Skeletal muscle satellite cell (primary cell): Measurements from ENCODE around the gene CNPY1.
A peak's percentile ranks its signal among the peaks of the same experiment; 100 is the strongest.

Source experiments
- H3K27me3 ChIP-seq: 2 replicates; pipeline ENCODE4 v1.7.0; 2013; ENCODE audit warnings: low read length; ENCODE audit not compliant: control insufficient read depth, insufficient read depth
- H3K36me3 ChIP-seq: 2 replicates; pipeline ENCODE4 v1.7.0; 2013; ENCODE audit warnings: mild to moderate bottlenecking, control low read depth, low read length; ENCODE audit not compliant: insufficient read depth
- H3K4me1 ChIP-seq: 2 replicates; pipeline ENCODE4 v1.7.0; 2013; ENCODE audit warnings: low read length; ENCODE audit not compliant: control insufficient read depth, insufficient read depth
- H3K4me2 ChIP-seq: 2 replicates; pipeline ENCODE4 v1.7.0; 2013; ENCODE audit warnings: mild to moderate bottlenecking, low read length
- H3K4me3 ChIP-seq: 2 replicates; pipeline ENCODE4 v1.7.0; 2013; ENCODE audit warnings: low read length
- H3K9ac ChIP-seq: 2 replicates; pipeline ENCODE4 v1.7.0; 2013; ENCODE audit warnings: mild to moderate bottlenecking, low read depth, low read length, moderate library complexity
- H3K9me3 ChIP-seq: replicated peaks from 2 replicates; pipeline ENCODE4 v1.7.0; 2013; ENCODE audit warnings: mild to moderate bottlenecking, control low read depth, low read length

CNPY1 gene

GRCh38 chr7:155465761-155466141, 80.6 kb downstream of the CNPY1 start:
- peaks cover 3% of the 10 kb centered on the region for H3K4me1 ChIP-seq
- H3K4me2 ChIP-seq = no peak overlapping the region
- H3K4me3 ChIP-seq = no peak overlapping the region
- no peaks in the 10 kb centered on the region for H3K36me3 ChIP-seq
- peaks cover 93% of the 10 kb centered on the region for H3K27me3 ChIP-seq
- no peak overlapping the region for H3K9ac ChIP-seq
- H3K9me3 ChIP-seq = no peaks in the 10 kb centered on the region

GRCh38 chr7:155464948-155465739, 81.2 kb downstream of the CNPY1 start:
- H3K4me2 ChIP-seq = no peak overlapping the region
- peaks cover 93% of the 10 kb centered on the region for H3K27me3 ChIP-seq
- H3K4me3 ChIP-seq = no peak overlapping the region
- H3K4me1 ChIP-seq = peaks cover 3% of the 10 kb centered on the region
- H3K9me3 ChIP-seq = no peaks in the 10 kb centered on the region
- H3K36me3 ChIP-seq = no peaks in the 10 kb centered on the region
- H3K9ac ChIP-seq = no peak overlapping the region

- no peaks in the 10 kb centered on the region for H3K9me3 ChIP-seq
- peaks cover 3% of the 10 kb centered on the region for H3K4me1 ChIP-seq
- H3K9ac ChIP-seq = no peak overlapping the region
- H3K36me3 ChIP-seq = no peaks in the 10 kb centered on the region
- peaks cover 93% of the 10 kb centered on the region for H3K27me3 ChIP-seq
- H3K4me2 ChIP-seq = no peak overlapping the region
- H3K4me3 ChIP-seq = no peak overlapping the region
Observed at GRCh38 chr7:155464183-155464582, 82.2 kb downstream of the CNPY1 start.

- Histone ChIP-seq H3K36me3 (no peaks in the 10 kb centered on the region), H3K4me2 (no peak overlapping the region), H3K27me3 (peaks cover 92% of the 10 kb centered on the region), H3K9ac (no peak overlapping the region), H3K4me1 (peaks cover 3% of the 10 kb centered on the region), H3K4me3 (no peak overlapping the region), H3K9me3 (no peaks in the 10 kb centered on the region)
Observed at GRCh38 chr7:155463114-155463811, 83.1 kb downstream of the CNPY1 start.

- H3K36me3 ChIP-seq = no peaks in the 10 kb centered on the region
- H3K4me2 ChIP-seq = no peak overlapping the region
- no peak overlapping the region for H3K9ac ChIP-seq
- H3K4me3 ChIP-seq = no peak overlapping the region
- peaks cover 89% of the 10 kb centered on the region for H3K27me3 ChIP-seq
- H3K9me3 ChIP-seq = no peaks in the 10 kb centered on the region
- H3K4me1 ChIP-seq = no peaks in the 10 kb centered on the region
Observed at GRCh38 chr7:155462163-155462735, 84.1 kb downstream of the CNPY1 start.

- H3K9me3 ChIP-seq = no peaks in the 10 kb centered on the region
- peaks cover 88% of the 10 kb centered on the region for H3K27me3 ChIP-seq
- no peaks in the 10 kb centered on the region for H3K36me3 ChIP-seq
- no peak overlapping the region for H3K4me2 ChIP-seq
- no peak overlapping the region for H3K4me3 ChIP-seq
- H3K9ac ChIP-seq = no peak overlapping the region
- H3K4me1 ChIP-seq = no peaks in the 10 kb centered on the region
Observed at GRCh38 chr7:155461631-155462030, 84.7 kb downstream of the CNPY1 start.

- no peak overlapping the region for H3K9ac ChIP-seq
- H3K9me3 ChIP-seq = no peaks in the 10 kb centered on the region
- no peak overlapping the region for H3K4me3 ChIP-seq
- H3K36me3 ChIP-seq = no peaks in the 10 kb centered on the region
- H3K27me3 ChIP-seq = peaks cover 88% of the 10 kb centered on the region
- H3K4me1 ChIP-seq = no peaks in the 10 kb centered on the region
- no peak overlapping the region for H3K4me2 ChIP-seq
Observed at GRCh38 chr7:155460926-155461613, 85.3 kb downstream of the CNPY1 start.

GRCh38 chr7:155459700-155460461, 86.5 kb downstream of the CNPY1 start:
- no peak overlapping the region for H3K4me3 ChIP-seq
- H3K27me3 ChIP-seq = peaks cover 88% of the 10 kb centered on the region

GRCh38 chr7:155458878-155459699, 87.3 kb downstream of the CNPY1 start:
- Histone ChIP-seq H3K27me3 (peaks cover 89% of the 10 kb centered on the region), H3K4me3 (no peak overlapping the region), H3K36me3 (no peaks in the 10 kb centered on the region), H3K4me2 (peak overlapping the region; percentile 47), H3K4me1 (no peaks in the 10 kb centered on the region), H3K9ac (no peak overlapping the region), H3K9me3 (no peaks in the 10 kb centered on the region)

More at GRCh38 chr7:155459700-155460461, 86.5 kb downstream of the CNPY1 start:
- Histone ChIP-seq H3K36me3 (no peaks in the 10 kb centered on the region), H3K4me1 (no peaks in the 10 kb centered on the region), H3K9me3 (no peaks in the 10 kb centered on the region), H3K9ac (no peak overlapping the region), H3K4me2 (no peak overlapping the region)

- H3K9ac ChIP-seq = no peak within 1 kb of the TSS
Observed at GRCh38 chr7:155458111-155458877, 88.1 kb downstream of the CNPY1 start, which contains the start of gene EN2. Gene EN2, plus strand, starts transcription at chr7:155458129. Its CDS starts 249 bp downstream, at chr7:155458378.

More at GRCh38 chr7:155458111-155458877, 88.1 kb downstream of the CNPY1 start, which contains the start of gene EN2:
- no peaks in the 10 kb centered on the region for H3K4me1 ChIP-seq
- no peaks in the 10 kb centered on the region for H3K9me3 ChIP-seq
- no peaks in the 10 kb centered on the region for H3K36me3 ChIP-seq
- H3K4me3 ChIP-seq = peak within 1 kb of the TSS; percentile 60
- H3K4me2 ChIP-seq = peak within 1 kb of the TSS; percentile 80
- peaks cover 89% of the 10 kb centered on the region for H3K27me3 ChIP-seq
